Endometrium (tissue), 2 donors: Measurements from ENCODE around the gene IGSF1.
"Not testable (repeated sequence)": the region's sequence is repeated elsewhere in the genome, so short reads cannot be mapped to it uniquely, and the experiment has no call there.

Experiments
- FAIRE-seq: peaks from 2 replicates; lab custom pipeline; 2012; peaks lifted over from hg19 to GRCh38; lab: Jason Lieb, UNC
- donor health status: control.
- donor health status: control.

Gene IGSF1

GRCh38 chrX:131264665-131265064 is 24.4 kb downstream of the IGSF1 start:
- no peak for FAIRE-seq

- no peak for FAIRE-seq
Observed at GRCh38 chrX:131264053-131264452, 25.1 kb downstream of the IGSF1 start.

GRCh38 chrX:131262738-131263679 is 26.1 kb downstream of the IGSF1 start:
- no peak for FAIRE-seq

GRCh38 chrX:131262200-131262599 is 26.9 kb downstream of the IGSF1 start:
- no peak for FAIRE-seq

GRCh38 chrX:131257367-131257766 is 31.7 kb downstream of the IGSF1 start:
- no peak for FAIRE-seq

- not testable (repeated sequence) for FAIRE-seq
Observed at GRCh38 chrX:131250984-131251738, 37.9 kb downstream of the IGSF1 start.

GRCh38 chrX:131239057-131239456 is 50.0 kb downstream of the IGSF1 start:
- no peak for FAIRE-seq

- no peak for FAIRE-seq
Observed at GRCh38 chrX:131237363-131237762, 51.7 kb downstream of the IGSF1 start.

GRCh38 chrX:131235768-131236545 is 53.1 kb downstream of the IGSF1 start:
- FAIRE-seq = no peak

GRCh38 chrX:131227608-131228007 is 61.5 kb downstream of the IGSF1 start:
- no peak for FAIRE-seq

GRCh38 chrX:131226591-131226990 is 62.5 kb downstream of the IGSF1 start:
- no peak for FAIRE-seq

- FAIRE-seq = no peak
Observed at GRCh38 chrX:131225078-131225477, 64.0 kb downstream of the IGSF1 start.
